ENCODE measurements around the gene RMND5B. TPM values are rescaled to one million over a fixed set of nuclear protein-coding genes. Genes with fewer than 3 reads are reported as not detected.

RMND5B gene
- total RNA-seq, 2 donors from 2014 or later: 14.7 to 15.3 TPM

DNA sequence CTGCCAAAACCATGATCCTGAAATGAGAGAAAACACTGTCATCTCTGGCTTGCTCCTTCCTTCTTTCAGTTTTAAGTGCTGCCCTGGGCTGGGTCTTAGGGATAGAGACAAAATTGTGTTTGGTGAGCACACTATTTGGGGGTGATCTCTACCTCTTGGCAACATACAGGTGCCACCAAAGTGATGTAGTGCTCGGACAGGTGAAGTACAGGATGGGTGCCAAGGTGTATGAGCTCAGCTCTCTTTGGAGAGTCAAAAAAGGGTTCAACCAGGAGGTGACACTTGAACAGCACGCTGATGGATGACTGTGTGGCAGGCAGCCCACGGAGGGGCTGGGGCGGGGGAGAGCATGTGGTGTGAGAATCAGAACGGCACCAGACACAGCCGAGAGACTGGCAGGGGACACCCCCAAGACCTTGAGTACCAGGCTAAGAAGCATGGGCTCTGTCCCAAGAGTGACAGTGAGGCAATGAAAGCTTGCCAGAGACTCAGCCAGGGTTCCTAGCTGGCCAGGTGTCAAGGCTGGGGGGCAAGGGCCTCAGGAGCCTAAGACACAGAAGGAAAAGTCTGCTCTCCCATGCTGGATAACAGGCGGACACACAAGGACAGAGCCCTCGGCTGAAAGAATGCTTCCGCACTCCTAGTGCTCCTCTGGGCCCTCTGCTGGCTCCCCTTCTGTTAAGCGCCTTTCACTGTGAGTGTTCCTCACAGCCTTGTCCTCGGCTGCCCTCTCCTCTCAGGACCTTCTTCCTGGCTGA lies 20.3 kb downstream of the RMND5B start:
- H3K36me3 Mint-ChIP-seq (ENCODE audit: low read depth): no peaks in the 10 kb centered on the region
- H3K4me1 Mint-ChIP-seq: peaks cover 16% of the 10 kb centered on the region
- no peak for DNase-seq
- no peaks in the 10 kb centered on the region for H3K9me3 ChIP-seq (ENCODE audit: control insufficient read depth, low read length, poor library complexity, severe bottlenecking)
- no peak overlapping the region for H3K4me3 Mint-ChIP-seq
- no peak for ATAC-seq
- peak overlapping the region; percentile 85 for H3K27ac Mint-ChIP-seq
- H3K27me3 Mint-ChIP-seq: no peaks in the 10 kb centered on the region

DNA sequence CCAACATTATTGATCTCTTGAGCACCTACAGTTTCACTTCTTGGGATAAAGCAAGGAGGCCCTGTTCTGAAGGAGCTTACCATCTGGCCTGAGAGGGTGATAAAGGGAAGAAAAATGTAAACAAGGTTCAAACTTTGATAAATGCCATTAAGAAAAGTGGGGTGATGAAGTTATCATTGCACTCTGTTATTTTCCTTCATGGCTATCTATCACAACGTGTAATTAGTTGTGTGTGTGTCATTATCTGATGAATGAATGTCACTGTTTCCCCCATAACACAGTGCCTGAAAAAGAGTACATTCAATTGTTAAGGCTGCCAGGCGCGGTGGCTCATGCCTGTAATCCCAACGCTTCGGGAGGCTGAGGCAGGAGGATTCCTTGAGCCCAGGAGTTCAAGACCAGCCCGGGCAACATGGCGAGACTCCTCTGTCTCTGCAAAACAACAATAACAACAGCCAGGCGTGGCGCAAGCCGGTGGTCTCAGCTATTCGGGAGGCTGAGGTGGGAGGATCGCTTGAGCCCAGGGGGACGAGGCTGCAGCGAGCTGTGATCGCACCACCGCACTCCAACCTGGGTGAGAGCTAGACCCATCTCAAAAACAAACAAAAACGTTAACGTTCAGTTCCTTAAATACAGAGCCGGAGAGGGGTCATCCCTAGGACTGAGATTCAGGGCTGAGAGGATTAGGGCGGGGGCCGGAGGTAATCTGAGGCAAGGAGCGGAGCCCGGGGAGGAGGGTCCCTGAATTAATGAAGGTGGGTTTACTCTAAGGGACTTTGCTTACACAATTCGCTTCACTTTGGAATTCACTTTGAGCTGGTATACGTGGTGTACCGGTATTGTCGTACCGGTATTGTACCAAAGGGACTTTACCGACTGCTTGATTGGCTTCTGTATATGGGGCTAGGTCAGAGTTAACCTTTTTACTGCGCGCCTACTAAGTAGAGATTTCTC lies 22.0 kb downstream of the RMND5B start:
- Mint-ChIP-seq H3K36me3 (ENCODE audit: low read depth) (no peaks in the 10 kb centered on the region), H3K27me3 (no peaks in the 10 kb centered on the region), H3K4me3 (peak overlapping the region; percentile 97), H3K4me1 (peaks cover 16% of the 10 kb centered on the region), H3K27ac (peak overlapping the region; percentile 88)
- no peaks in the 10 kb centered on the region for H3K9me3 ChIP-seq (ENCODE audit: control insufficient read depth, low read length, poor library complexity, severe bottlenecking)
- DNase-seq (no peak), ATAC-seq (no peak)

DNA sequence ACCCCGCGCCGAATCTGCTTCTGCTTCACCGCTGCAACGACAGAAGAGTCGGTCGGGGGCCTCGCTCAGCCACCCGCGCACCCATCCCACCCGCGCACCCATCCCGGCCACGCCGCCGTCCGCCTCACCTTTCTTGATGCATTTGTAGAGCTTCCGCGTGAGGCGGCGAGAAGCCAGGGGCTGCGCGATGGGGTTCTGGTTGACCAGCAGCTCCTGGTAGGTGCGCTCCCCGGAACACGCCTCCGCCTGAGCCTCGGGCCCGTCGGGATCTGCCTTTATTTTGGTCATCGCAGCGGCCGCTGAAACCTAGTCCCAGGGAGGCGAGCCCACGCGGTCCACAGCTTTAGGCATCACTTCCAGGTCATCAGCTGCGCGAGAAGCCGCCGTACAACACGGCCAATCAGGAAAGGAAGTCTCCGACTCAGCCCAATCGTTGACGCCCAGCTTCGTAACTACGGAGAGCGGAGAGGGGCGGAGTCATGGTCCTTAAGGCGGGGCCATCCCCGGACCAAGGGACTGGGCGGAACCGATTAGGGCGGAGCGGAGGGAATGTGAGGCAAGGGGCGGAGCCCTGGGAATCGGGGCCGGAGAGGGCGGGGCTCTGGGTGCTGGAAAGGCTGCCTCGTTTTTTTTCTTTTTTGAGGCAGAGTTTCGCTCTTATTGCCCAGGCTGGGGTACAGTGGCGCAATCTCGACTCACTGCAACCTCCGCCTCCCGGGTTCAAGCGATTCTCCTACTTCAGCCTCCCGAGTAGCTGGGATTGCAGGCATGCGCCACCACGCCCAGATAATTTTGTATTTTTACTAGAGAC lies 22.9 kb downstream of the RMND5B start, which contains the start of gene NHP2:
Gene NHP2 (minus strand): TSS at position 356 of the 811 bp plus-strand sequence. CDS start 68 bp downstream, at position 288.
- ATAC-seq (peak; percentile 99), DNase-seq (peak; percentile 93 to 97 (median 94))
- H3K4me3 Mint-ChIP-seq: peak within 1 kb of the TSS; percentile 97
- H3K27ac Mint-ChIP-seq: peak within 1 kb of the TSS; percentile 88
- H3K36me3 Mint-ChIP-seq (ENCODE audit: low read depth): no peaks in the 10 kb centered on the region
- no peaks in the 10 kb centered on the region for H3K27me3 Mint-ChIP-seq
- no peaks in the 10 kb centered on the region for H3K9me3 ChIP-seq (ENCODE audit: control insufficient read depth, low read length, poor library complexity, severe bottlenecking)
- H3K4me1 Mint-ChIP-seq: peaks cover 16% of the 10 kb centered on the region

DNA sequence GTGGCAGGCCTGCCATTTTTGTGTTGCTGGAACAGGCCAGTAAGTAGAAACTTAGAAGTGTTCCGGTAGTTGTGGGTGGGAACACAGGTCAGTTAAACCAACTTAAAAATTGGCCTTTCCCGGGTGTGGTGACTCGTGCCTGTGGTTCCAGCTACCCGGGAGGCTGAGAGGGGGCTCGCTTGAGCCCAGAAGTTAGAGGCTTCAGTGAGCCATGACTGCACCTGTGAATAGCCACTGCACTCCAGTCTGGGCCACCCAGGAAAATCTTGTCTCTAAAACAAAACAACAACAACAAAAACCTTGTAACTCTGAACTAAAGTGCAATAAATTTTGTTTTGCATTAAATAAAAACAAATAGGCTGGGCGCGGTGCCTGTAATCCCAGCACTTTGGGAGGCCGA lies 24.3 kb downstream of the RMND5B start:
- H3K4me1 Mint-ChIP-seq: peaks cover 16% of the 10 kb centered on the region
- H3K27me3 Mint-ChIP-seq: no peaks in the 10 kb centered on the region
- H3K36me3 Mint-ChIP-seq (ENCODE audit: low read depth): no peaks in the 10 kb centered on the region
- H3K4me3 Mint-ChIP-seq: no peak overlapping the region
- no peaks in the 10 kb centered on the region for H3K9me3 ChIP-seq (ENCODE audit: control insufficient read depth, low read length, poor library complexity, severe bottlenecking)
- no peak overlapping the region for H3K27ac Mint-ChIP-seq
- ATAC-seq (no peak), DNase-seq (no peak)

DNA sequence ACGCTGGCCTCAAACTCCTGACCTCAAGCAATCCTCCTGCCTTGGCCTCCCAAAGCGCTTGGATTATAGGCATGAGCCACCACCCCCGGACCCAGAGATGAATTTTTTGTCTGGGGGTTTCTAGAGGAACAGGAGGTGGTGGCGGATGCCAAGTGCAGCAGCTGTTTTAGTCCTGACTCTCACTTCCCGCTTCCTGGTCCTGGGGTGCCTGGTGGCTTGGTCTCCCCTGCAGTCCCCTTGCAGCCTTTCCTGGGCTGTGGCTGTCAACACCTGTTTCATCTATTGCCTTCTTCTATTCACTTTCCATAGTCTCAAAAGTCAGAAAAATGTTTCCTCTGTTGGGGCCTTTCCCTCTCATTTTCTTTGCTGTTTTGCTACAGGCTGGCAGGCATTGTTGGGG lies 29.4 kb downstream of the RMND5B start:
- no peak overlapping the region for H3K4me3 Mint-ChIP-seq
- H3K27ac Mint-ChIP-seq: no peak overlapping the region
- DNase-seq: no peak

DNA sequence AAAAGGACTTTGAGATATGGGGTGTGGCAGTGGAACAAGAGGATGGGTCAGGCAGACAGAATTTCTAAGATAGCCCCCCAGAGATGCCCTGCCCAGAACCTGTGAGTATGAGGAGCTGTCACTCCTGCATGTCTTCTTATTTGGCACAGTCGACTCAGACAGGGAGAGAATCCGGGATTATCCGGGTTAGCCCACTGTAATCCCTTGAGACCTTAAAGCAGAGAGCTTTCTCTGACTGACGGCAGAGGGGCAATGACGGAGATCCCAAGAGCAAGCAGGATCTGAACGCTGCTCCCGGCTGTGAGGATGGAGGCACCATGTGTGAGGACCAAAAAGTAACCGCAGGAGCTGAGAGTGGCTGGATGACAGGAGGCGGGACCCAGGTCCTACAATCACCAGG lies 31.7 kb downstream of the RMND5B start:
- peaks cover 10% of the 10 kb centered on the region for H3K4me1 Mint-ChIP-seq
- H3K4me3 Mint-ChIP-seq: no peak overlapping the region
- H3K36me3 Mint-ChIP-seq (ENCODE audit: low read depth): no peaks in the 10 kb centered on the region
- H3K9me3 ChIP-seq (ENCODE audit: control insufficient read depth, low read length, poor library complexity, severe bottlenecking): no peaks in the 10 kb centered on the region
- H3K27me3 Mint-ChIP-seq: peaks cover 22% of the 10 kb centered on the region
- ATAC-seq (no peak), DNase-seq (no peak)
- peak overlapping the region; percentile 34 for H3K27ac Mint-ChIP-seq

More for the DNA sequence above, 29.4 kb downstream of the RMND5B start:
- Mint-ChIP-seq H3K27me3 (peaks cover 22% of the 10 kb centered on the region), H3K4me1 (peaks cover 8% of the 10 kb centered on the region), H3K36me3 (ENCODE audit: low read depth) (no peaks in the 10 kb centered on the region)
- ATAC-seq: no peak
- H3K9me3 ChIP-seq (ENCODE audit: control insufficient read depth, low read length, poor library complexity, severe bottlenecking): no peaks in the 10 kb centered on the region

DNA sequence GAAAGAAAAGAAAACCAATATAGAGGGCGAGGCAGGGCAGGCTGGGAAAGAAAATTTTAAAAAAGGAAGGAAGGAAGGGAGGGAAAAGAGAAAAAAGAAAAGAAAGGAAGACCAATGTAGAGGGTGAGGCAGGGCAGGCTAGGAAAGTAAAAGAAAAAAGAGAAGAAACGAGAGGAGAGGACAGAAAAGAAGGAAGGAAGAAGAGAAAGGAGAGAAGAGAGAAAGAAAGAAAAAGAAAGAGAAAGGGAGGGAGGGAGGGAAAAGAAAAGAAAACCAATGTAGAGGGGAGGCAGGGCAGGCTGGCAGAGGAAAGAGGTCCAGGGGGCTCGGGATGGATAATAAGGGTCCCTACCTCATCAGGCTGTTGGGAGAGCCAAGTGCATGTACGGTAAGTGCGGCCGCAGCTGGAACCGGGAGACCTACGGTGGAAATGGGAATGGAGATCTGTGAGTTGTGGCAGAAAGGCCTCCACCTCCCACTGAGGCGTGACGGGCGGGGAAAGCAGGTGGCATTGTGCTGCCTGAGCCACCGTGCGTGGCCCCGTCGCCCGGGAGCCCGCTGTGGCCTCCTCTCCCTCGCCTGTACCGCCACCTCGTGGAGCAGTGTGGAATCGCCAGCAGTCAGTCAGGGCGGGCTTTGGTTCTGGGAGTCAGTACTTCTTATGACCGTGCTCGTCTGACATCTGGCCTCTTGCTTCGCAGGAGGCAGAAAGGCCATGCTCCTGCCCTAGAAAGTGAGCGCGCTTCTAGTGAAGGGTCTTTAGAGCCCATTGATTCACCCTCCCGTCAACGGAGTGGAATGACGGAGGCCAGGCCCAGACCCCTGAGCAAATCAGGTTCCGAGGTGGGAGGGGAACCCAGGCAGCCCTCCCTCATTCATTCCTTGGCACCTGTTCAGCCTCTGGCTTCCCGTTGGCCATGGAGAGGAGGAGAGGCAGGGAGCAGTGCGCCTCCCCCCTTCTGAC lies 33.2 kb downstream of the RMND5B start:
- peaks cover 25% of the 10 kb centered on the region for H3K27me3 Mint-ChIP-seq
- no peaks in the 10 kb centered on the region for H3K36me3 Mint-ChIP-seq (ENCODE audit: low read depth)
- DNase-seq (peak; percentile 81 to 97 (median 83)), ATAC-seq (peak; percentile 100)
- H3K4me3 Mint-ChIP-seq: peak overlapping the region; percentile 61
- H3K9me3 ChIP-seq (ENCODE audit: control insufficient read depth, low read length, poor library complexity, severe bottlenecking): no peaks in the 10 kb centered on the region
- peaks cover 10% of the 10 kb centered on the region for H3K4me1 Mint-ChIP-seq
- H3K27ac Mint-ChIP-seq: no peak overlapping the region

DNA sequence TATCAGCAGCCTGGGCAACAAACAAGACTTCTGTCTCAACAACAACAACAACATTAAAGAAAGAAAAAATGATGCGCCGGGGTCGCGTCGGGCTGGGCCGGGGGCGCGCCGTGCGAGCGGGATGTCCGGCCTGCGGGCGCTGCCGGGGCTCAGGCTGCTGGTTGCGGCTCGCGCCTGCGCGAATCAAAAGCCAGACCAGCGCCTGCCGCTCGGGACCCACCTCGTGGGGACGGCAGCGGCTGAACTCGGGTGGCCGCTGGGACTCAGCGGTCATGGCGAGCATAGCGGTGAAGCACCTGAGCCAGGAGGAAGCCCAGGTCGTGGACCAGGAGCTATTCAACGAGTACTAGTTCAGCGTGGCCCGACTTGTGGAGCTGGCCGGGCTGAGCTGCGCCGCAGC lies 34.8 kb downstream of the RMND5B start:
- Mint-ChIP-seq H3K4me1 (peaks cover 10% of the 10 kb centered on the region), H3K4me3 (no peak overlapping the region), H3K27me3 (peaks cover 31% of the 10 kb centered on the region), H3K36me3 (ENCODE audit: low read depth) (no peaks in the 10 kb centered on the region), H3K27ac (no peak overlapping the region)
- no peak for ATAC-seq
- DNase-seq: no peak
- no peaks in the 10 kb centered on the region for H3K9me3 ChIP-seq (ENCODE audit: control insufficient read depth, low read length, poor library complexity, severe bottlenecking)

DNA sequence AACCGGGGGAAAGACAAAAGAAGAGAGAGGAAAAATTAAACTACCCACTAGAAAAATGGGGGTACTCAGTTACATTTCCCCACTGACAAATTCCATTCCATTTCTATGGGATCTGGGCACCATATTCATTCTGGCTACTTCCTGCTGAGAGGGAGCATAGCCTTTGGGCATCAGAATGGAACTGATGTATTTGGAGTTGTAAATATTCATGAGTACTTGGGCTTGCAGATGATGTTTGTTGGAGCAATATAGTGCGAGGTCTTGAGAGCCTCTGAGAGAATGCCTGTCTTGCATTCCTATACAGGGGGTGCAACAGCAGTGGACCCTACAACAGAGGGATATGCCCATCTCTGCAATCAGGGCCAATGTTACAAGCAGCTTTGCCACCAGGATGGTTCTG lies 39.6 kb downstream of the RMND5B start:
- Mint-ChIP-seq H3K27ac (no peak overlapping the region), H3K4me3 (no peak overlapping the region), H3K27me3 (peaks cover 9% of the 10 kb centered on the region), H3K4me1 (peaks cover 2% of the 10 kb centered on the region), H3K36me3 (ENCODE audit: low read depth) (no peaks in the 10 kb centered on the region)
- DNase-seq (no peak), ATAC-seq (no peak)
- H3K9me3 ChIP-seq (ENCODE audit: control insufficient read depth, low read length, poor library complexity, severe bottlenecking): no peaks in the 10 kb centered on the region

DNA sequence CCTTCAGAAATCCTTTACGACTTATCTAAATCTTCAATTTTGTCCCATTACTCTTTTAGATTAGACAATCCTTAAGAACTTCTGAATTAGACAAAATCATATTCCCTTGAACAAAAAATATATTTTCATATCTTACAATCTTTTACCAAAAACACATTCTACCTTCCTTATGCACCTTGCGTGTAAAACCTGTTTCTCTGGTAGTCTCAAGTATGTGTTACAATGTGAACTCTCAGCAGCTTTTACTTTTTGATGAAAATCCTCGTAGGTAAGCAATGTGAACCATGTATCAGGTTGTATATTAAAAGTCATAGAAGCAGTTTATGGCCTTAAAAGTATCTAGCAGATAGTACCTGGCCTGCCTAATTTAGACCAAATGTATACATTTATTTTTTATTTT lies 43.6 kb downstream of the RMND5B start:
- no peaks in the 10 kb centered on the region for H3K9me3 ChIP-seq (ENCODE audit: control insufficient read depth, low read length, poor library complexity, severe bottlenecking)
- Mint-ChIP-seq H3K4me1 (no peaks in the 10 kb centered on the region), H3K36me3 (ENCODE audit: low read depth) (peaks cover 2% of the 10 kb centered on the region), H3K4me3 (no peak overlapping the region), H3K27me3 (peaks cover 15% of the 10 kb centered on the region), H3K27ac (no peak overlapping the region)
- DNase-seq (no peak), ATAC-seq (no peak)

DNA sequence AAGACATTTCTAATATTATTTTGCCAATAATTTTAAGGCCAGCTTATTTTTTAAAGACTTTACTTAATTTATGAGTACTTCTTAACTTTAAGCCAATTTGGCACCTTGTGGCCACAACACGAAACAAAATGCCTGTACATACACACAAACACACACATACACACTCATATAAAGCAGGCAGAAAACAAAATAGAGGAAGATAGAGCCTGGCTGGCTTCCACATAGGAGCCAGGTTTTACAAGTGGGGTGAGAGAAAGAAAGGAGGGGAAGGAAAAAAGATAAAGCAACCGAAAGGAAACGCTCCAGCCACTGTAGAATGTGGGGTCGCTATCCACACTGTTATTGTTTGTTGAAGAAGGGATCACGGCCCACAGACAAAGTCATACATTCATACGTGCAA lies 46.0 kb downstream of the RMND5B start:
- no peak overlapping the region for H3K4me3 Mint-ChIP-seq
- H3K27me3 Mint-ChIP-seq: peaks cover 27% of the 10 kb centered on the region
- ATAC-seq (no peak), DNase-seq (no peak)
- no peaks in the 10 kb centered on the region for H3K9me3 ChIP-seq (ENCODE audit: control insufficient read depth, low read length, poor library complexity, severe bottlenecking)
- H3K36me3 Mint-ChIP-seq (ENCODE audit: low read depth): peaks cover 2% of the 10 kb centered on the region
- no peak overlapping the region for H3K27ac Mint-ChIP-seq
- no peaks in the 10 kb centered on the region for H3K4me1 Mint-ChIP-seq

DNA sequence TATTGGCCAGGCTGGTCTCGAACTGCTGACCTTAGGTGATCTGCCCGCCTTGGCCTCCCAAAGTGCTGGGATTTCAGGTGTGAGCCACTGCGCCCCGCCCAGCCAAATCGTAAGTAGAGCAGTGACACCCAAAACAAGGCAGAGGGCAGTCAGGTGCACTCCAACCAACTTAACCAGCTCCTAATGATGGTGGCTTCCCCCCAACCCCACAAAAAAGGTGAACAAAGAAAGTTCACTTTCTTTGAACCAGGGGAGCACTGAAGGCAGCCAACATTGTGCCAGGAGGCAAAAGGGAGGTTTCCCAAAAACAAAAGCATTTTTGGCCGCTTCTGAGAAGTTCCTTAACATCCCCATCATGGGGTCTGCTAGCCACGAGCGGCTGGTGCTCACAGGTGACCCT lies 46.8 kb downstream of the RMND5B start:
- Mint-ChIP-seq H3K4me1 (peaks cover 3% of the 10 kb centered on the region), H3K36me3 (ENCODE audit: low read depth) (peaks cover 2% of the 10 kb centered on the region), H3K27me3 (peaks cover 27% of the 10 kb centered on the region), H3K4me3 (no peak overlapping the region), H3K27ac (no peak overlapping the region)
- H3K9me3 ChIP-seq (ENCODE audit: control insufficient read depth, low read length, poor library complexity, severe bottlenecking): no peaks in the 10 kb centered on the region
- ATAC-seq (no peak), DNase-seq (no peak)

All from T-helper 17 cell (primary cell).